Psoas muscle (tissue), 8 donors: Measurements from ENCODE around the gene TNRC6A. TPM values are rescaled to one million over a fixed set of nuclear protein-coding genes. Genes with fewer than 3 reads are reported as not detected.
"Not testable (repeated sequence)": the region's sequence is repeated elsewhere in the genome, so short reads cannot be mapped to it uniquely, and the experiment has no call there.

Experiments
- ATAC-seq, 4 donors: fragments of 200-7000 bp; cut with Tn5 transposase; one replicate each; pipeline ENCODE4 v1.9.1; 2020; ENCODE audit warnings: moderate library complexity in 3 of 4, mild to moderate bottlenecking in 2 of 4
- DNase-seq, 2 donors: peaks; one replicate each; pipeline ENCODE4 v3.0.0-alpha.2; 2020
- H3K27ac ChIP-seq: fragments of 200-600 bp; one replicate; pipeline ENCODE4 v1.8.0; 2022
- H3K27me3 ChIP-seq, 3 donors: fragments of 200-600 bp in 1 of 3; one replicate each; pipeline versions ENCODE4 v1.6.1 to v1.8.0; 2013 to 2022; ENCODE audit warnings: low read length in 2 of 3, mild to moderate bottlenecking in 2 of 3, moderate library complexity in 1 of 3; ENCODE audit not compliant: insufficient read depth in 3 of 3
- H3K36me3 ChIP-seq, 2 donors: fragments of 200-600 bp in 1 of 2; one replicate each; pipeline versions ENCODE4 v1.6.1 to v1.8.0; 2013 to 2022; ENCODE audit warnings: low read depth in 1 of 2, mild to moderate bottlenecking in 1 of 2, moderate library complexity in 1 of 2; ENCODE audit not compliant: insufficient read depth in 1 of 2
- H3K4me1 ChIP-seq: fragments of 200-600 bp; one replicate; pipeline ENCODE4 v1.8.0; 2022
- H3K4me3 ChIP-seq: fragments of 200-600 bp; one replicate; pipeline ENCODE4 v1.8.0; 2022; ENCODE audit warnings: mild to moderate bottlenecking
- H3K9me3 ChIP-seq: fragments of 200-600 bp; one replicate; pipeline ENCODE4 v1.8.0; 2022
- WGBS, 3 donors: extraction: QIAGEN DNeasy Blood & Tissue Kit; methylation state at CpG; one replicate each; pipeline versions ENCODE4 v1.1.6 to v1.1.7; 2013; 5-methylcytosine and 5-hydroxymethylcytosine counted together
- intact Hi-C, 2 donors: fragments of 100-400 bp; cut with DNase I; formaldehyde crosslinking; loops; one replicate each; pipeline versions ENCODE4 v1.11.0 to v1.14.2; 2022
- polyA plus RNA-seq, 3 donors: library from polyadenylated mRNA; stranded (reverse); fragments of 200-250 nt; gene quantifications; one replicate each; pipeline ENCODE4 v1.2.3, GENCODE V29; 2013
- total RNA-seq, 4 donors: library from RNA; stranded (reverse); fragmentation: NEBNext Ultra II Directional in 2 of 4; extraction: Animal tissue kit (Norgen Biotek cat#: 25700) in 2 of 4; gene quantifications; one replicate each; pipeline versions ENCODE4 v1.2.1 to v1.2.4, GENCODE V29; 2021 to 2023
- TF ChIP-seq, protein P1 (sequence below): fragments of 200-600 bp; IDR thresholded peaks from one replicate; pipeline ENCODE4 v1.8.0; 2022; ENCODE audit warnings: antibody characterized with exemption
- donor health status: healthy with polysubstance abuse.
- donor health status: DM: no; HTN: no; CAD: no; lungs with moderate emphysema.
- donor health status: Bipolar disorder and iron deficiency.
- donor health status: healthy.
- donor health status: DM: yes; HTN: yes; CAD: no.
- donor health status: DM: no; HTN: no; CAD: no.
- donor health status: DM: no; HTN: no; CAD: no.
- donor health status: DM: yes; HTN: yes; CAD: no.

The TNRC6A gene
- total and polyA plus RNA-seq, 7 donors = 6.4 to 30.1 (median 20.9) TPM

DNA sequence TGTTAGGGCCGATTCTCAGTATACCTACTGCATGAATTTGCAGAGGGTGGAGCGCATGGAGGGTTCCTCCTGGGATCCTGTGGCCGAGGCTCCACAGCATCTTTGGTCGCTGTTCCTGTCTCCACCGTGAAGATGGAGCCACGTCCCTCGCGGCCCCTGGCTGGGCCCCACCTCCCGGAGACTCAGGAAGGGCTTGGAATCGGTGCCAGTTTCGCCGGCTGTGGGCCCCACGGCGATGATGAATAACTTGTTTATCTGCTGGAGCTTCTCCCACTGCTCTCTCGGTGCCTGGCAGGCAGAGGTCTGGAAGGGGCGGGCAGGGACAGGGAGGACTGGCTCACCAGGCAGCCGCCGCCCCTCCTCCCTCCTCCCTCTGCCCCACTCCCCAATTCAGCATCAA, 124.4 kb downstream of the TNRC6A start:
- Histone ChIP-seq H3K9me3 (no peaks in the 10 kb centered on the region), H3K27me3 (peaks cover 0 to 3% (median 0%) of the 10 kb centered on the region in 3 donors), H3K4me3 (no peak overlapping the region), H3K36me3 (no peaks in the 10 kb centered on the region), H3K27ac (no peak overlapping the region), H3K4me1 (no peaks in the 10 kb centered on the region)
- intact Hi-C loops = no loop called here
- TF ChIP-seq, protein P1, sequence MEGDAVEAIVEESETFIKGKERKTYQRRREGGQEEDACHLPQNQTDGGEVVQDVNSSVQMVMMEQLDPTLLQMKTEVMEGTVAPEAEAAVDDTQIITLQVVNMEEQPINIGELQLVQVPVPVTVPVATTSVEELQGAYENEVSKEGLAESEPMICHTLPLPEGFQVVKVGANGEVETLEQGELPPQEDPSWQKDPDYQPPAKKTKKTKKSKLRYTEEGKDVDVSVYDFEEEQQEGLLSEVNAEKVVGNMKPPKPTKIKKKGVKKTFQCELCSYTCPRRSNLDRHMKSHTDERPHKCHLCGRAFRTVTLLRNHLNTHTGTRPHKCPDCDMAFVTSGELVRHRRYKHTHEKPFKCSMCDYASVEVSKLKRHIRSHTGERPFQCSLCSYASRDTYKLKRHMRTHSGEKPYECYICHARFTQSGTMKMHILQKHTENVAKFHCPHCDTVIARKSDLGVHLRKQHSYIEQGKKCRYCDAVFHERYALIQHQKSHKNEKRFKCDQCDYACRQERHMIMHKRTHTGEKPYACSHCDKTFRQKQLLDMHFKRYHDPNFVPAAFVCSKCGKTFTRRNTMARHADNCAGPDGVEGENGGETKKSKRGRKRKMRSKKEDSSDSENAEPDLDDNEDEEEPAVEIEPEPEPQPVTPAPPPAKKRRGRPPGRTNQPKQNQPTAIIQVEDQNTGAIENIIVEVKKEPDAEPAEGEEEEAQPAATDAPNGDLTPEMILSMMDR = no peak
- ATAC-seq (no peak), DNase-seq (no peak)
- WGBS, 3 donors = 10 to 18% (median 17%) methylated on average over 18 of the region's 18 CpGs

DNA sequence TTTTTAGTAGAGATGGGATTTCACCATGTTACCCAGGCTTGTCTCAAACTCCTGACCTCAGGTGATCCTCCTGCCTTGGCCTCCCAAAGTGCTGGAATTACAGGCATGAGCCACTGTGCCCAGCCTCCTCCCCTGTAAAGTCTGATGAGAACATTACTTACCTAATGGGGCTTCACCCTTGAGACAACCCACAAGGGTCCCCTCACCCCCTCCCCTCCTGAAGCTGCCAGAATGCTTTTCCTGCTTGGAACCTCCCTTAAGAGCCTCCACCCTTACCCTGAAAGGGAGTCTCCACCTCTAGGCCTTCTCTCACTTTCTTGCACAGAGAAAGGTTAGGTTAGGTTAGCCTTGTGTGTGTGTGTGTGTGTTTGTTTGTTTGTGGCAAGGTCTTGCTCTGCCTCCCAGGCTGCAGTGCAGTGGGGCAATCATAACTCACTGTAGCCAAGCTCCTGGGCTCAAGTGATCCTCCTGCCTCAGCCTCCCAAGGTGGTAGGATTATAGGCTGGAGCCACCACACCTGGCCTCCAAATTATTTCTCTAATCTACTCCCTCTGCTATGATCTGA, 125.2 kb downstream of the TNRC6A start:
- no peak overlapping the region for H3K4me3 ChIP-seq
- ATAC-seq (no peak), DNase-seq (no peak)
- no peak overlapping the region for H3K27ac ChIP-seq
- H3K36me3 ChIP-seq = no peaks in the 10 kb centered on the region
- H3K27me3 ChIP-seq = peaks cover 0 to 3% (median 0%) of the 10 kb centered on the region in 3 donors
- H3K9me3 ChIP-seq = no peaks in the 10 kb centered on the region
- no peaks in the 10 kb centered on the region for H3K4me1 ChIP-seq
- TF ChIP-seq, protein P1 = no peak
- intact Hi-C loops = no loop called here

DNA sequence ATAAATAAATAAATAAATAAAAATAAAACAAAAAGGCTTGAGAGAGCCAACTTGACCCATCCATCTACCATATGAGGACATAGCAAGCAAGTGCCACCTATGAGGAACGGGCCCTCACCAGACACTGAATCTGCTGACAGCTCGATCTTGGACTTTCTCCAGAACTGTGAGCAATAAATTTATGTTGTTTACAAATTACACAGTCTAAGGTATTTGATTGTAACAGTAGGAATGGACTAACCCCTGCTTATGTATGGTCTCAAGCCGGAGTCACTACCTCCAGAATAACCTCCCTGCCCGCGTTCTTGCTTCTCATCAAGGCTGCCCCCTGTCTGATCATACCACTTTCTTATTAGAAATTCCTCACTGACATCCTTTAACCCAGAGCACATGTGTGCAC, 126.2 kb downstream of the TNRC6A start:
- TF ChIP-seq, protein P1 = no peak
- WGBS, 3 donors = 73 to 79% (median 75%) methylated on average over 5 of the region's 5 CpGs
- Histone ChIP-seq H3K4me1 (no peaks in the 10 kb centered on the region), H3K4me3 (no peak overlapping the region), H3K36me3 (no peaks in the 10 kb centered on the region), H3K27ac (no peak overlapping the region), H3K9me3 (no peaks in the 10 kb centered on the region), H3K27me3 (peaks cover 0 to 3% (median 0%) of the 10 kb centered on the region in 3 donors)
- DNase-seq (no peak), ATAC-seq (no peak)
- intact Hi-C loops = no loop called here

DNA sequence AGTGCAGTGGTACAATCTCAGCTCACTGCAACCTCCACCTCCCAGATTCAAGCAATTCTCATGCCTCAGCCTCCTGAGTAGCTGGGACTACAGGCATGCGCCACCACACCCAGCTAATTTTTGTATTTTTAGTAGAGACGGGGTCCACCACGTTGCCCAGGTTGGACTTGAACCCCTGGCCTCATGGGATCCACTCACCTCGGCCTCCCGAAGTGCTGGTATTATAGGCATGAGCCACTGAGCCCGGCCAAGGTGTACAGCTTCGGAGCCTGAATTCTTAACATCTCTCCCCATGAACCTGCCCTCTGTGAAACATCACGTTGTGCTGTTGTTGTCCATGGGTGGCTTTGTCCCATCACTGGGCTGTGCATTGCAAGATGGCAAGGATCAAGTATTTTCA, 127.4 kb downstream of the TNRC6A start:
- H3K27me3 ChIP-seq, H3K4me3 ChIP-seq, intact Hi-C loops, H3K27ac ChIP-seq, H3K9me3 ChIP-seq, DNase-seq, H3K4me1 ChIP-seq, H3K36me3 ChIP-seq, ATAC-seq: not testable (repeated sequence)
- WGBS, 3 donors = 82 to 90% (median 87%) methylated on average over 8 of the region's 8 CpGs

DNA sequence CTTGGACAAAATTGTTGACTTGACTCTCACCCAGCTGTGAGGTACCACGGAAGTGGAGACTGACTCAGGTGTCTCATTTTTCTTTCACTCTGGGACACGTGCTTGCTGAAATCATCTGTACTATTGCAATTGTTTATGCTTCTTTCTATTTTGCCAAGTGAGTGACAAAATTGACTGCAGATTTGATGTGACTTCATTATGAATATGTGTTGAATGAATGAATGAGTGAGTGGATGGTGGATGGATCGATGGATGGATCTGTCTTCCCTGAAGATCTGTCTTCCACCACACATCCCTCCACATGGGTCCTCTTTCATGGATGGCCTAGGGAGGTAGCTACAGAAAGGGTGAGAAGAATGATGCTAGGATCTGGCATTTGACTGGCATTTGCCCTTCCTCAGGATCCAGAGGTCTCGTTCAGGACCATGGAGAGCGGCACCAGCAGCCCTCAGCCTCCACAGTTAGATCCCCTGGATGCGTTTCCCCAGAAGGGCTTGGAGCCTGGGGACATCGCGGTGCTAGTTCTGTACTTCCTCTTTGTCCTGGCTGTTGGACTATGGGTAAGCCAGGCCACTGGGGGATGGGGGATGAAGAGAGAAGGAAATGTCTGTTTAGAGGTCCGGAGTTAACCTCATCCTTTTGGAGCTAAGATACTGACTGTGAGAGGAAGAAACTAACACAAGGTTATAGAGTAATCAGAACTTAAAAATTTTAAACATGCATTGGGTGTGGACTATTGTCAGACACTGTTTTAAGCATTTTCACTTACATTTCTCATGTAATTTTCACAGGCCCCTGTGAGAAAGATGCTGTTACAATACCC, 129.0 kb downstream of the TNRC6A start:
- Histone ChIP-seq H3K27me3 (peaks cover 0 to 1% (median 0%) of the 10 kb centered on the region in 3 donors), H3K27ac (no peak overlapping the region), H3K9me3 (no peaks in the 10 kb centered on the region), H3K36me3 (no peaks in the 10 kb centered on the region), H3K4me3 (no peak overlapping the region), H3K4me1 (no peaks in the 10 kb centered on the region)
- TF ChIP-seq, protein P1 = no peak
- ATAC-seq = no peak
- 28 to 30% (median 28%) methylated on average over 9 of the region's 9 CpGs for WGBS, 3 donors
- DNase-seq = peak in 1 of 2 donors; percentile 23
- intact Hi-C loops = no loop called here
